A673 (cell line): ENCODE data around the gene BASP1.

ENCODE experiments used
- EZH2 ChIP-seq: fragments of 200-600 bp; sonication (generic); IDR thresholded peaks from 2 replicates; pipeline ENCODE4 v1.6.1; 2017; ENCODE audit warnings: borderline replicate concordance, low read depth, mild to moderate bottlenecking, mixed read lengths, antibody characterized with exemption, low read length; ENCODE audit not compliant: poor library complexity, severe bottlenecking
- TF ChIP-seq, protein P1 (sequence below): fragments of 300-800, 200-600 bp; sonication (generic); conservative IDR thresholded peaks from 2 replicates; pipeline ENCODE4 v1.5.1; 2017; ENCODE audit warnings: low read depth, mild to moderate bottlenecking, antibody characterized with exemption, low read length, moderate library complexity, mixed read lengths

DNA sequence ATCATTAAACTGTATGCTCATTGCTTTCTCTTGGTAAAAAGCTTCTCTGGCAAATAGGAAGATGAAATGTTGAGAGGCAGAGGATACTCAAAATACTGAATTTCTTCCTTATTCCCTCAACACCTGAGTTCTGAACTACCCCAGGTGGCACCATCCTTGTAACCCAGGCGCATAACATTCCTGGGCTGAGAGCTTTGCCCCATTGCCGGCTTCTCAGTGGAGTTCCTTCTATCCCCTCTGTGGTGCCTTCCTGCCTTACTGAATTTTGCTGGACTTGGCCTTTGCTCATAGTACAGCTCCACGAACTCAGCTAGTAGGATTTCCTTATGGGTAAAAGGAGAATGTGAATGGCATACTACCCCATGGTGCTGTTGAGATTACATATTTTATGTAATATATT, 54.7 kb downstream of the BASP1 start:
- TF ChIP-seq, protein P1, sequence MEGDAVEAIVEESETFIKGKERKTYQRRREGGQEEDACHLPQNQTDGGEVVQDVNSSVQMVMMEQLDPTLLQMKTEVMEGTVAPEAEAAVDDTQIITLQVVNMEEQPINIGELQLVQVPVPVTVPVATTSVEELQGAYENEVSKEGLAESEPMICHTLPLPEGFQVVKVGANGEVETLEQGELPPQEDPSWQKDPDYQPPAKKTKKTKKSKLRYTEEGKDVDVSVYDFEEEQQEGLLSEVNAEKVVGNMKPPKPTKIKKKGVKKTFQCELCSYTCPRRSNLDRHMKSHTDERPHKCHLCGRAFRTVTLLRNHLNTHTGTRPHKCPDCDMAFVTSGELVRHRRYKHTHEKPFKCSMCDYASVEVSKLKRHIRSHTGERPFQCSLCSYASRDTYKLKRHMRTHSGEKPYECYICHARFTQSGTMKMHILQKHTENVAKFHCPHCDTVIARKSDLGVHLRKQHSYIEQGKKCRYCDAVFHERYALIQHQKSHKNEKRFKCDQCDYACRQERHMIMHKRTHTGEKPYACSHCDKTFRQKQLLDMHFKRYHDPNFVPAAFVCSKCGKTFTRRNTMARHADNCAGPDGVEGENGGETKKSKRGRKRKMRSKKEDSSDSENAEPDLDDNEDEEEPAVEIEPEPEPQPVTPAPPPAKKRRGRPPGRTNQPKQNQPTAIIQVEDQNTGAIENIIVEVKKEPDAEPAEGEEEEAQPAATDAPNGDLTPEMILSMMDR, result no peak
- TF ChIP-seq EZH2, result no peak
